Measurements from ENCODE around the gene MESD. TPM values are rescaled to one million over a fixed set of nuclear protein-coding genes. Genes with fewer than 3 reads are reported as not detected.

MESD gene
- total and polyA plus RNA-seq, 11 donors, result 11.2 to 19.8 (median 14.8) TPM

DNA sequence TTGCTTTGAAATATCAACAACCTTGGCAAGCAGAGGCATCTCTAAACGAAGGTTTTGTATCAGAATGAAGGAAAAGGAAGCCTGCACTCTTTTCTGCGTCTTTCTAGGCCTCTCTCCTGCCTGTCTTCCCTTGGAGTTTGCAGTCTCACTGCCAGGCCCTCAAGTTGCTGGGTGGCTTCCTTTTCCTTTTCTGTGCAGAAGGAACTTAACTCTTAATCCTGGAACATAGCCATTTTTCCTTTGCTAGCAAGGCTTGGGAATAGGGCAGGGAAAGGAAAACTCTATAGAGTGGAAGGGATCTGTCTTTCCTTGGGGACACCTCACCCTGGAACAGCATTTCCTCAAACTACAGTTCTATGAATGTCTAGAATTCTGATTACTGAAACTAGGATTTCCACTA, 43.9 kb upstream of the MESD start:
- no peaks in the 10 kb centered on the region for H3K27me3 ChIP-seq
- H3K4me1 ChIP-seq, result peaks cover 0 to 47% (median 20%) of the 10 kb centered on the region in 12 donors
- 35 to 42% (median 40%) methylated on average over 2 of the region's 2 CpGs for WGBS, 4 donors
- H3K9me3 ChIP-seq, result no peaks in the 10 kb centered on the region
- DNase-seq, result no peak
- TF ChIP-seq, protein P1, sequence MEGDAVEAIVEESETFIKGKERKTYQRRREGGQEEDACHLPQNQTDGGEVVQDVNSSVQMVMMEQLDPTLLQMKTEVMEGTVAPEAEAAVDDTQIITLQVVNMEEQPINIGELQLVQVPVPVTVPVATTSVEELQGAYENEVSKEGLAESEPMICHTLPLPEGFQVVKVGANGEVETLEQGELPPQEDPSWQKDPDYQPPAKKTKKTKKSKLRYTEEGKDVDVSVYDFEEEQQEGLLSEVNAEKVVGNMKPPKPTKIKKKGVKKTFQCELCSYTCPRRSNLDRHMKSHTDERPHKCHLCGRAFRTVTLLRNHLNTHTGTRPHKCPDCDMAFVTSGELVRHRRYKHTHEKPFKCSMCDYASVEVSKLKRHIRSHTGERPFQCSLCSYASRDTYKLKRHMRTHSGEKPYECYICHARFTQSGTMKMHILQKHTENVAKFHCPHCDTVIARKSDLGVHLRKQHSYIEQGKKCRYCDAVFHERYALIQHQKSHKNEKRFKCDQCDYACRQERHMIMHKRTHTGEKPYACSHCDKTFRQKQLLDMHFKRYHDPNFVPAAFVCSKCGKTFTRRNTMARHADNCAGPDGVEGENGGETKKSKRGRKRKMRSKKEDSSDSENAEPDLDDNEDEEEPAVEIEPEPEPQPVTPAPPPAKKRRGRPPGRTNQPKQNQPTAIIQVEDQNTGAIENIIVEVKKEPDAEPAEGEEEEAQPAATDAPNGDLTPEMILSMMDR (IDR thresholded peaks at IDR 0.05), result no peak
- TF ChIP-seq POLR2A (IDR thresholded peaks at IDR 0.05), result no peak
- no peak overlapping the region for H3K4me3 ChIP-seq
- intact Hi-C loops (cut with DNase I), result loop anchor here in 3 of 10 donors (5.0 to 10.0 kb wide), 3 partner anchors 34 to 64 kb away; no protein-coding TSS in a partner anchor
- no peaks in the 10 kb centered on the region for H3K36me3 ChIP-seq
- peak in 3 of 4 donors; percentile 19 to 68 (median 31) for ATAC-seq
- H3K27ac ChIP-seq, result peak overlapping the region in 10 of 12 donors; percentile 14 to 63 (median 46)

DNA sequence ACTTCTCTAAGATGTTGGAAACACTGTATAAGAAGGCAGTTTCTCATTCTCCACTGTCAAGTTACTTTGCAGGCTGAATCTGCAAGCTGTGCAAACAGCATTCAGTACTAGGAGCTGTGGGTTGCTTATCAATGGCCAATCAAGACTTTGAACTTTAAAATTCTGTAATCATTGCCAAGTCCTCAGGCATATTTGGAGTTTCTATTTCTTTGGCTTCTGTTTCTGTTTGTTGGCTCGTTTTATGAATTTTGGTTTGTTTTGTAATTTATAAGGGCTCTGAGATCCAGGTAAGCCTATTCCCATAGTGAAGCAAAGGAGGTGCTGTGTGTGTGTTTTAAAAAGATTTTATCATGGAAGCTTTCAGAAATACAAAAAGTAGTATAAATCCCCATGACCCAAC, 43.2 kb upstream of the MESD start:
- Histone ChIP-seq H3K36me3 (no peaks in the 10 kb centered on the region), H3K9me3 (no peaks in the 10 kb centered on the region), H3K27me3 (no peaks in the 10 kb centered on the region), H3K4me1 (peaks cover 0 to 44% (median 20%) of the 10 kb centered on the region in 12 donors), H3K4me3 (no peak overlapping the region), H3K27ac (peak overlapping the region in 8 of 12 donors; percentile 26 to 63 (median 46))
- no peak for ATAC-seq
- TF ChIP-seq, protein P1 (IDR thresholded peaks at IDR 0.05), result no peak
- no peak for TF ChIP-seq POLR2A (IDR thresholded peaks at IDR 0.05)
- 33 to 71% (median 52%) methylated on average over 1 of the region's 1 CpG for WGBS, 4 donors
- intact Hi-C loops (cut with DNase I), result loop anchor here in 3 of 10 donors (5.0 to 10.0 kb wide), 3 partner anchors 34 to 64 kb away; no protein-coding TSS in a partner anchor
- DNase-seq, result no peak

DNA sequence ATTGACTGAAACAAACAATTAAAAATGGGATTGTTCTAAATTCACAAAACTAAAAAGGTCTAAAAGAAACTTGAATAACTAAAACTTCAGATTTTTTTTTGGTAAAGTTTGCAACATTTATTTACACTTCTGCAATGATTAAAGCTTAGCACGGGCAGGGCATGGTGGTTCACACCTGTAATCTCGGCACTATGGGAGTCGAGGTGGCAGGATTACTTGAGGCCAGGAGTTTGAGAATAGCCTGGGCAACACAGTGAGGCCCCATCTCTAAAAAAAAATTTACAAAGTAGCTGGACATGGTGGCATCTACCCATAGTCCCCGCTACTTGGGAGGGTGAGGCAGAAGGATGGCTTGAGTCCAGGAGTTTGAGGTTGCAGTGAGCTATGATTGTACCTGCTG, 42.7 kb upstream of the MESD start:
- peak overlapping the region in 1 of 12 donors; percentile 26 for H3K27ac ChIP-seq
- H3K36me3 ChIP-seq, result no peaks in the 10 kb centered on the region
- intact Hi-C loops (cut with DNase I), result loop anchor here in 3 of 10 donors (5.0 to 10.0 kb wide), 3 partner anchors 35 to 65 kb away; no protein-coding TSS in a partner anchor
- H3K4me3 ChIP-seq, result no peak overlapping the region
- no peaks in the 10 kb centered on the region for H3K27me3 ChIP-seq
- DNase-seq (no peak), ATAC-seq (no peak)
- no peak for TF ChIP-seq POLR2A (IDR thresholded peaks at IDR 0.05)
- TF ChIP-seq, protein P1 (IDR thresholded peaks at IDR 0.05), result no peak
- 93 to 98% (median 94%) methylated on average over 4 of the region's 4 CpGs for WGBS, 4 donors
- H3K9me3 ChIP-seq, result no peaks in the 10 kb centered on the region
- H3K4me1 ChIP-seq, result peaks cover 0 to 48% (median 22%) of the 10 kb centered on the region in 12 donors

DNA sequence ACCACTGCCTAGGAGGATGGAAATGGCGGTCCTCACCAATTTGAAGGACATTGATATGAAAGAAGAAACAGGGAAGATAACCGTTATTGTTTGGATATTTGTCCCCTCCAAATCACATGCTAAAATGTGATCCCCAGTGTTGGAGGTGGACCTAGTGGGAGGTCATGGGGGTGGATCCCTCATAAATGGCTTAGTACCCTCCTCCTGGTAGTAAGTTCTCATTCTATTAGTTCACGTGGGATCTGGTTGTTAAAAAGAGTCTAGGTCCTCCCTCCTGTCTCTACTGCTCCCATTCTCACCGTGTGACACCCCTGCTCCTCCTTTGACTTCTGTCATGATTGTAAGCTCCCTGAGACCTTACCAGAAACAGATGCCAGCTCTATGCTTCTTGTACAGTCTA, 41.6 kb upstream of the MESD start:
- Histone ChIP-seq H3K27ac (peak overlapping the region in 1 of 12 donors; percentile 67), H3K4me1 (peaks cover 0 to 53% (median 26%) of the 10 kb centered on the region in 12 donors), H3K27me3 (no peaks in the 10 kb centered on the region), H3K4me3 (no peak overlapping the region), H3K9me3 (no peaks in the 10 kb centered on the region), H3K36me3 (no peaks in the 10 kb centered on the region)
- 82 to 98% (median 90%) methylated on average over 4 of the region's 4 CpGs for WGBS, 4 donors
- ATAC-seq (no peak), DNase-seq (no peak)
- TF ChIP-seq, protein P1 (IDR thresholded peaks at IDR 0.05), result no peak
- TF ChIP-seq POLR2A (IDR thresholded peaks at IDR 0.05), result no peak
- intact Hi-C loops (cut with DNase I), result loop anchor here in 3 of 10 donors (5.0 to 10.0 kb wide), 3 partner anchors 36 to 66 kb away; no protein-coding TSS in a partner anchor

Data from heart left ventricle (tissue), 16 donors.